HG02759 (cell line): ENCODE results near the gene CMPK2.
A peak's percentile ranks its signal among the peaks of the same experiment; 100 is the strongest.
"Not testable (repeated sequence)": the region's sequence is repeated elsewhere in the genome, so short reads cannot be mapped to it uniquely, and the experiment has no call there.

ENCODE experiments used
- ATAC-seq: cut with Tn5 transposase; IDR thresholded peaks from one replicate; pipeline ENCODE4 v1.9.1; 2021; ENCODE audit warnings: mild to moderate bottlenecking, moderate library complexity; ENCODE audit not compliant: unreplicated experiment

CMPK2 gene

DNA sequence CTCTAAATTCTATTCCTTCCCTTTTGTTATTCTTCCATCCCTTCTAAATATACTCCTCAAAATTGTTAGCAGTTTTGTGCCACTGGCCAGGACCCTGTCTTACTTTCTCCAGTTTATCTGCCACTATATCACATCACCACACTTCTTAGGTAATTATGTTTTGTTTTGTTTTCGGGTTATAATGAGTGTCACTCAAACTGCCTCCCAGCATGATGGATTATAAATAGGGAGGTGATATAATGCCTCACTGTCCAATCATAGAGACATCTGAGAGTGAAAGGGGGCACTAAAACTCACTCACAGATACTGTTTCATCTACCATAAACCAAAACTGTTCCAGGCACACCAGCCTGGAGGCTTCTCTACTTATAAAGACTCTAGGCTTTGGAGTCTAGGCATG lies 15.3 kb upstream of the CMPK2 start:
- no peak for ATAC-seq

DNA sequence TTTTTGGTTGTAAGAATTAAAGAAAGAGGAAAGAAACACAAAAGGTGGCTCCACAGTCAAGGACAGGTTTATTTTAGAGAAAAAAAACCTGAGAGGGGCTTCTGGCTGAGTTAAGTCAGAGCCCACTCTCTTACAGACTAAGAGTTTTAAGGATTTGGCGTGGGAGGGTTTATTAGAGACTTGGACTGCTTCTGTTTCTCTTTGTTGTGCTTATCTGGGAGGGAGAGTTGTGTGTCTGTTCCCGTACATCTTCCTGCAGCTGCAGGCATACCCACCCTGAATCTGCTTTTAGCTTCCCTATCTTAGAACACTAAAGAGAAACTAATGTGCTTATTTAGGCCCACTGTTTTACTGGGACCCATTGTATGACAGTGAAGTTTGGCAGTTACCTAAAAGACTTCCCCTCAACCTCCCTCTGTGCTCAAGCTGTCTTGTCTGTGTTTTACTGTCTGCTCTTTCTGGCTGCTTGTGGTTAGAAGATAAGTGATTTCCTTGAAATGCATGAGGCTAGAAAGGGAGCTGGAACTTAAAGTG lies 14.6 kb upstream of the CMPK2 start:
- no peak for ATAC-seq

DNA sequence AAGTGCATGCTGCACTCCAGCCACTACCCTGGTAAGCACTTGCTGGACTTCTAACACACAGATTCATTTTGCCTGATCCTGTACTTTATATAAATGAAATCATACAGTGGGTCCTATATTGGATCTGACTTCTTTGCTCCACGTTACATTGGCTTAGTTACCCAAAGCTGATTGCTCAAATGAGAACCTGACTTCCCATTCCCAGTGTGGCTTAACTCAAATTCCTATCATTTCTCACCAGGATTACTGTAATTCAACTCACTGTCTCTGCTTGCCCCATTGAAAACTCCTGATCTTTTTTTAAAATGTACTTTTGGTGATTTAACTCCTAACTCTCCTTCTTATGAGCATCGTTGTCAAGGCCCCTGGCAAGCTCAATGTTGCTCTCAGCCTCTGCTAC lies 13.3 kb upstream of the CMPK2 start:
- no peak for ATAC-seq

DNA sequence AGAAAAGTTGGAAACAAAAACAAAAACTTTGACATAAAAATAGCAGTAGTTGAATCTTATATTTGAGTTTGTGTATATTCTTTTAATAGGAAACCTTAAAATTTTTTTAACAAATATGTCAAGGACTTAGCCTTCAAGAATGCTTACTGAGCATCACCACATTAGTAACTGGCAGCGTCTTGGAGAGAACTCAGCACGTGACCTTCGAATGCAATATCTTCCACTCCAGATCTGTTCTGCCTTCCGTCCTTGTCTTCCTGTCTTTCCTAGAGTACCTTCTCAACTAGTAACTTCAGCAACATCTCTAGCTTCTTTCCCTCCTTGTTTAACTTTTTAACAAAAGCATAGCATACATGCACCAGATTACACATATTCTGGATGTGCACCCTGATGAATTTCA lies 12.8 kb upstream of the CMPK2 start:
- no peak for ATAC-seq

DNA sequence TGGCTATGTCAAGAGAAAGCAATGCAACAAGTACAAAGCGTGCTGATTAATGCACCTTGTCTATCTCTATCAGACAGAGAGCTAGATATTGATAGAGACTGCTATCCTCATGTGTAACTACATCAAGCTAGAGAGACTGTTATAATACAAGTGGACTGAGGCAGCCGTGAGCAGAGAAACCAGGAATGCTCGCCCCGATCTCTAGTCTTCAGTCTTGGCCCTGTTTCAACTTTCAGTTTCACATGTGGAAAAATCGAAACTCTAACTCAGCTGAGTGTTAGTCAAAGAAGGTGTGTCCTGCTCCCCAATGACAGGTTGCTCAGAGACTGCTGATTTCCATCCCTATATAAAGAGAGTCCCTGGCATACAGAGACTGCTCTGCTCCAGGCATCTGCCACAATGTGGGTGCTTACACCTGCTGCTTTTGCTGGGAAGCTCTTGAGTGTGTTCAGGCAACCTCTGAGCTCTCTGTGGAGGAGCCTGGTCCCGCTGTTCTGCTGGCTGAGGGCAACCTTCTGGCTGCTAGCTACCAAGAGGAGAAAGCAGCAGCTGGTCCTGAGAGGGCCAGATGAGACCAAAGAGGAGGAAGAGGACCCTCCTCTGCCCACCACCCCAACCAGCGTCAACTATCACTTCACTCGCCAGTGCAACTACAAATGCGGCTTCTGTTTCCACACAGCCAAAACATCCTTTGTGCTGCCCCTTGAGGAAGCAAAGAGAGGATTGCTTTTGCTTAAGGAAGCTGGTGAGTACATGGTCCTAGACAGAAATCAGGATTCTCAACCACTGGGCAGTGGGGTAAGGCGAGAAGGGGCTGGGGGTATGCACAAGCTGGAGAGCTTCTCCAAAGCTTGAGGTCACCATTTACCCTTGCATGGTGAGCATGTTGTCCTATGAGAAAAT lies 11.9 kb upstream of the CMPK2 start, which contains the start of gene RSAD2:
Gene RSAD2 (plus strand): TSS at position 376 of the 903 bp plus-strand sequence. CDS start 24 bp downstream, at position 400.
- peak; percentile 83 for ATAC-seq

DNA sequence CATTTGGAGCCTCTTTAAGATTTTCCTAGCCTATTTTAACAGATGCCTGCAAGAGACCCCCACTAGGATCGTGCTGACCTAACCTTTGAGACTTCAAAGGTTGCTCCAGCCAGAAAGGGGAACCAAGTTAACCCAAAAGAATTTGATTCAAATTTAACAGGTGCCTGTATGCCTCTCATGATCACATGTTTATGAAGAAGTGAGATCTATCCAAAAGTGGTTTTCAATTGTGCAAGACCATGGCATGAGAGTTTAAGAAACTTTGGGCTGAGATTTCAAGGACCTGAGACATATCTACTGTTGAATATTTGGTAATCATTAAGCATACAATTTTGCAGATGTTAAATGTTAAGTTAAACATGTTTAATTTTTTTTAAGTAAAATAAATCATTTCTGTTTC lies 10.6 kb upstream of the CMPK2 start:
- no peak for ATAC-seq

DNA sequence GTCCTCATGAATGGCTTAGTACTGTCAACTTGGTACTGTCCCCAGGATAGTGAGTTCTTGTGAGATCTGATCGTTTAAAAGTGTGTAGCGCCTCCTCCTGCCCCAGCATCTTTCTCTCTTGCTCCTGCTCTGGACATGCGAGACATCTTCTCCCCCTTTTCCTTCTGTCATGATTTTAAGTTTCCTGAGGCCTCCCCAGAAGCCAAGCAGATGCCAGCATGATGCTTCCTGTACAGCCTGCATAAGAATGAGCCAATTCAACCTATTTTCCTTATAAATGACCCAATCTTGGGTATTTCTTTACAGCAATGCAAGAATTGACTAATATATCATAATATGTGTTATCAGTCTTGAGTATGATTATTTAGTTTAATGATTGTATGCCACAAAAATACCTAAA lies 8.3 kb upstream of the CMPK2 start:
- ATAC-seq = no peak

DNA sequence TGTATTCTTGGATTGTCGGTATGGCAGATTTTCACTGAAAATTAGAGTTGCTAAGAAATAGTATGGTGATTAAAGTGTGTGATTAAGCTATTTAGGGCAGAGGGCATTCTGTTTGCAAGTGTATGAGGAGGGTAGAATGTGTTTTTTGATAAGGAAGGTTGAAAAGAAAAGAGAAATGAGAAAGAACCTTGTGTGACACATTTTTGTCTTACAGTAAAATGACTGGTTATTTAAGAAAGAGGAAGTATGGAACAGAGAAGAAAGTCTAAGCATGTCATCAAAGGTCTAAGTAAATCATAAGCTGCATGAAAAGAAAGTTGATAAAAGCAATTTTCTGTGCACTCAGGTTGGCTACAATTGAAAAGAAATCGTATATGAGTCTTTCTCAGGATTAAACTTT lies 6.7 kb upstream of the CMPK2 start:
- peak; percentile 62 for ATAC-seq

DNA sequence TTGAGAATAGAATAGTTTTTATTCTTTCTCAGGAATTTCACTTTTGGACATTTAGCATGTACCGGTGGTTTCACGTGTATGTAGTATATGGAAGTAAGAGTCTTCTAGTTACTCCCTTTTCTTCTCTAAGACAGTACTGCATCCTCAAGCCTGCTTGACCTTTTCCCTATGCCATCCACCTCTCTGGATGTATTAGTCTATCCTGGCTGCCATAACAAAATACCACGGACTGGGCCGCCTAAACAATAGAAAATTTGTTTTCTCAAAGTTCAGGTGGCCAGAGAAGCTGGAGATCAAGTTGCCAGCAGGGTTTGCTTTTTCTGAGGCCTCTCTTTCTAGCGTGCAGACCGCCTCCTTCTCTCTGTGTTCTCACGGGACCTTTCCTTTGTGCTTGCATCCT lies 1.3 kb upstream of the CMPK2 start:
- no peak for ATAC-seq

DNA sequence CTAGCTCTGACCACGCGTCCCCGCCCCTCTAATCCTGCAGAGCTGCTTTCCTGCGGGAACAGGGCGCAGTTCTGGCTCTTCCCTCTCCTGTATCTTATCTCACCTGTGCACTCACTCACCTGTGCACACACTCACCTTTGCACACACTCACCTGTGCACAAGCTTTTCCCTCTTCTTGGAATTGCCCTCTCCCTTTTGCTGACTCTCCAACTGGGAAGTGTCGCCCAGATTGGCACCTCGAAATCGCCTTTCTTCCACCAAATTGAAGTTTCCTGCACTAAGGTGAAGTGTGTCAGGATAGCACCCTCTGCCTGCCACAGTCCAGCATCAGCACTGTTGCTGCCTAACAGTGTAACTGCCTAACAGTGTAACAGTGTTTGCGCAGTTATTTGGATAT lies 566 bp upstream of the CMPK2 start:
- peak; percentile 35 for ATAC-seq

DNA sequence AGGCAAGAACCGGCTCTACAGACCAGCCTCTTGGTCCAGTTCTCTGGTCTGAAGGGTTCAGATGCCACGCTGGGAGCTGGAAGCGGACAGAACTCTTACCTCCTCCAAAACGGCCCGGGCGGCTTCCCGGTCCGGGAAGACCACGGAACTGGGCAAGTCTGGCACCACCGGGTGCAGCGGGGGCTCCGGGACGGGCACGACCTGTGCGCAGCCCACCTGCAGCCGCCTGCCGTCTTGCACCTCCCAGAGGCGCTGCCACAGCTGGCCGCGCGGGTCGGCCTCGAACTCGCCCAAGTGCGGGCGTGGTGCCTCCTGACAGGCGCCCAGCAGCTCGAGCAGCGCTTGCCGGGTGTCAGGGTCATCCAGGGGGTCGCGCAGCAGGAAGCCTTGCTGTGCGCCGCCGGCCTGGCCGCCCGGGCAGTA lies 773 bp downstream of the CMPK2 start:
- peak; percentile 31 for ATAC-seq

DNA sequence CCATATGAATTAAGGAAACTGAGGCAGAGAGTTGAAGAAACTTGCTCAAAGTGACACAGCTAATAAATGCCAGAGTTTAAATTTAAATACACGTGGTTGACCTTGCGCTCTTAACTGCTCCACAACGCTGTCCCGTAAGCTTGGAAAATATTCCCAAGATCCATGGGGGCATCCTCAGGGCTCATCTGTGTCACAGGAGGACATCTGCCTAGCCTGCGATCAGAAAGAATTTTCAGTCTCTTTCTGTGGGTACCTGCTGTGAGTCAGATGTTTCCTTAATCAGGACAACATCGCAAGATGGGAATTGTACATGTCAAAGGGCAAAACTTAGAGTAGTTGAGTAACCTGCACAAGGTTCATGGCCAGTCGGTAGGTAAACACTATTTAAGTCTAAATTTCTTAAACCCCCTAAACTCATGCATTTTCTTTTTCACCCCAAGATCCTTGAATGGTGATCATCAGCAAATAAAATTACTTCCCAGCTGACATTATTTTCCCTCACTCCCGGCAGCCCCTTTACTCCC lies 1.4 kb downstream of the CMPK2 start:
- ATAC-seq = no peak

DNA sequence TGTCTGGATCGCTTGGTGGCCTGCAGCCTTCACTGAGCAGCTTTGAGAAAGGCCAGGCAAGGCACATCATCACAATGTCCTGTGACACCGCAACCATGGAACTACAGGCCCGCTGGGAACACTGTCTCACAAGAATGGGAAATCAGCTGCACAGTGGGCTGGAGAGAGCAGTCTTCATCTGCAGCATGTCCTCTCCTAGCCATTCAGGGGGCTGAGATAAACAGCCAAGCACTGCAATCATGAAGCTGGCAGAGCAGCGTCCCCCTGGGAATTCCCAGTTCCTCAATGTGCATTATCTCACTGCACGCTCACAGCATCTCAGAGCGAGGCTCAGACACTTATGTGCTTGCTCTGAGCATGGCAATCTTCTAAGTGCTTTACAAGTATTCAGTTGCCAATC lies 1.9 kb downstream of the CMPK2 start:
- no peak for ATAC-seq

DNA sequence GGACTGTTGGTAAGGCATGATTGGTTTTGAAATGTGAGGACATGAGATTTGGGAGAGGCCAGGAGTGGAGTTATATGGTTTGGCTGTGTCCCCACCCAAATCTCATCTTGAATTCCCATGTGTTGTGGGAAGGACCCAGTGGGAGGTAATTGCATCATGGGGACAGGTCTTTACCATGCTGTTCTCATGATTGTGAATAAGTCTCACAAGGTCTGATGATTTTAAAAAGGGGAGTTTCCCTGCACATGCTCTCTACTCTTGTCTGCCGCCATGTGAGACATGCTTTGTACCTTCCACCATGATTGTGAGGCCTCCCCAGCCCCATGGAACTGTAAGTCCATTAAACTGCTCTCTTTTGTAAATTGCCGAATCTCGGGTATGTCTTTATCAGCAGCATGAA lies 5.4 kb downstream of the CMPK2 start:
- no peak for ATAC-seq

DNA sequence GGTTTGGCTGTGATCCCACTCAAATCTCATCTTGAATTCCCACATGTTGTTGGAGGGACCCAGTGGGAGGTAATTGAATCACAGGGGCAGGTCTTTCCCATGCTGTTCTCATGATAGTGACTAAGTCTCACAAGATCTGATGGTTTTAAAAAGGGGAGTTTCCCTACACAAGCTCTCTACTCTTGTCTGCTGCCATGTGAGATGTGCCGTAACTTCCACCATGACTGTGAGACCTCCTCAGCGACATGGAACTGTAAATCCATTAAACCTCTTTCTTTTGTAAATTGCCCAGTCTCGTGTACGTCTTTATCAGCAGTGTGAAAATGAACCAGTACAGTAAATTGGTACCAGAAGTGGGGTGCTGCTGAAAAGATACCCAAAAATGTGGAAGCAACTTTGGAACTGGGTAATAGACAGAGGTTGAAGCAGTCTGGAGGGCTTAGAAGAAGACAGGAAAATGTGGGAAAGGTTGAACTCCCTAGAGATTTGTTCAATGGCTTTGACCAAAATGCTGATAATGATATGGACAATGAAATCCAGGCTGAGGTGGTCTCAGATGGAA lies 7.2 kb downstream of the CMPK2 start:
- ATAC-seq = not testable (repeated sequence)

DNA sequence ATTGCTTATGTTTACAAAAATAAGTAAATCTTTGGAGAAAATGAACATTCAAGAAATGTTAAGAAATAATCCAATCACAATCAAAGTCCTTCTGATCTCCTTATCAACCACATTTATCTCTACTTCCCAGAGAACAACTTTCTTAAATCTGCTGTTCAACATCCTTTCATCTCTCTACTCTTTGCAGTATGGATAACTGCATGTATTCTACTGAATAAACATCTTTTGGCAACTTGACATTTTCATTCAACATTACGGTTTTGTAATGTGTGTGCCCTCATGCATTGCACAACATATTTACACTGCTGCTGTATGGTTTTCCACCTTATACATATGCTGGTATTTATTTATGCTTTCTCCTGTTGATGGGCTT lies 9.2 kb downstream of the CMPK2 start:
- ATAC-seq = no peak

DNA sequence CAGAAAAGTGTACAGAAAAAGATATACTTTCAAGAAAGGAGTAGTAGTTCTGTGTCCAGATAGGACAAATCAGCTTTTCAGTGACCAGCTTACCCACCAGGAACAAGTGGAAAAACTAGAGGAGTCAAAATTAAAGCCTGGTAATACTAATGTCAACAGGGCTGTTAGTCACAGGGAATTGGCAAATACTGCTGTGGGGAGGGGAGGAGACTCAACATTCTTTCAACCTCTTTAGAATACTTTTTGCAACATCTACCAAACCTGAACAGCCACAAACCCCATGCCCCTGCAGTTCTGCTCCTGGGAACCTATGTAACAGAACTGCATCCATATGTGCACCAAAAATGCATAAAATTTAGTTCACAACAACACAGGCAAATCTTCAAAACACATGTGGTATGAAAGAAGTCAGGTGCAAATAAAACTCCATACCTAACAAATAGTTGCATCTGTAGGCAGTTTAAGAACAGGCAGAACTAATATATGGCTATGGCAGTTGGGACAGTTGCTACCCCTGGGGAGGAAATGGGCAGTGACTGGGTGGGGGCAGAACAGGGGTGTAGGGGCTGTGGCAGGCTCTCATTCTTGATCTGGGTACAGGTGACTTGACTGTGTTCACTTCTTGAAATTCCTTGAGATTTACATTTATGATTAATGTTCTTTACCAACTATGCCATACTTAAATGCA lies 9.7 kb downstream of the CMPK2 start:
- no peak for ATAC-seq

DNA sequence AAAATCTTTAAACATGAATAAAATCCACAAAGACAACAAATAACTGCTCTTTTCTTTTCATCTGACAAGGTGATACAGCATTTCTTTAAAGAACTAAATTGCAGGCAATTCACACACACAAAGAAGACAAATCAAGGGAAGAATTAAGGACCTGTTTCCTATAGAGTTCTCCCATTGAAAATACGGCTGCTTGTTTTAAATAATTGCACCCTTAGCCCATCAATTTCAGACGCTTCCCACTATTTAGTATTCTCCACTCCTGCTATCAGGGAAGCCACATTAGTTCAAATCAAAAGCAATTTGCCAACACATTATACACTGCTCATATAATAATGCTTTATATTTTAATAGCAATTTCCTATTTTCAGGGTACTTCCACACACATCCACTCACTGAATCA lies 11.3 kb downstream of the CMPK2 start:
- ATAC-seq = no peak

DNA sequence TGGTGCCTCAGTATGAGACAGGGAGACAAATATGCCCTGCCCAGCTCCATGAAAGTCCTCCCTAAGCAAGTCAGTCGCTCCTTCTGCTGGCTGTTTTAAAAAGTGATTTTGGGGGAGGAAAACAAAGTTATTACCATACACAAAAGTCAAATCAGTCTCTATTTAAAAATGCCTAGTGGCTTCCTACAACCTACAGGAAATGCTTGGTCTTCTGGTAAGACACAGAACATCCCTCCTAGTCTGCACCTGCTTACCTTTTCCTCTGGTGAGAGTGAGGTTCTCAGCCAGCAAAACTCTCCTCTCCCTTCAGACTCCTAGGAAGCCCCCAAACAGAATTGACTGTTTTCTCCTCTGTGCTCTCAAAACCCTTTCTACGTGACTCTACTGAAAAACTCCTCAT lies 13.5 kb downstream of the CMPK2 start:
- ATAC-seq = no peak

DNA sequence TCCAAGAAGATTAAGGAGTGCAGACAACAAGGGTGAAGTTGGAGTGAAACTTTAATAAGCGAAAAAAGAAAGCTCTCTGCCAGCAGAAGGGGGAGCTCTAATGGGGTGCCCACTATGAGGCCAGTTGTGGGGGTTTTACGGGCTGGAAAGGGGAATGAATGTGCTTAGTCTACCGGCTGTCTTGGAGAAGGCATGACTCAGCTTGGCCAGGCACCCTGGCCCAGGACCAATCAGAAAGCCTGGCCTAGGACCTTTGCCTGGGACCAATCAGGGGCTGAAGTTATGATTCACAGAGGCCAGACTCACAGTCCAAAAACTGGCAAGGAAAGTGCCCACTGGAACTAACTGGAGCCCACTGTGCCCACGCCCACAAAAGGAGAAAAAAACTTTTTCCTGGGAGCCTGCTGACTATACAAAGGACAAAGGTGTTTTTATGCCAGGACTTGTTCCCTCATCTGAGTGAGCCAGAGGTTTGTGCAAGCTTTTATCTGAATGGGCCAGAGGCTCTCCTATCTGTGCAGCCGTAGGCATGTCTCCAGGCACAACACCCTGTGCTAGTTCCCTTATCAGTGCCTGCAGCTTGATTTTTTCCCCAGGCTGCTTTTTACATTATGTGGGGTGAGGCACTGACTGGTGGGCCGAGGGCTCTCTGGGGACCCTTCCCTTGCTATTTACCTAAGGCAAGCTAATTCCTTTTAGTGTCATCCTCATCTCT lies 18.6 kb downstream of the CMPK2 start:
- no peak for ATAC-seq

DNA sequence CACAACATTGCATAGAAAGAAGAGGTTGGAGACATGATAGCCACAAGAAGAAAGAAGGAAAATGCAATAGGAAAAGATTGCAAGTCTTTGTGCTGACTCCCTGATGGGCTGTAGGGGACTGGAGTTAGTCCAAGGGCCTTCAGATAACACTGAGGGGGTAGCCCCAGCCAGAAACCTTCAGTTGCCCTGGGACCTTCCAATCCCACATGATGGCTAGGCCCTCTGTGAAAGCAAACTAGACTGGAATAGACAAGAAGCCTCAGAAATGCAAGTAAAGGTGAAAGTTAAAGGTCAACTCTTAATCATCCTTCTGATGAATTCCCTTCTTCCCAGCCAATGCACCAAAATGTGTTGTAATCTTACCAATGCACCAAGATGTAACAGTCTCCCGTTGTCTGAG lies 19.2 kb downstream of the CMPK2 start:
- ATAC-seq = no peak
